Kidney (tissue), 14 donors: Measurements from ENCODE around the gene IMMP2L. TPM values are rescaled to one million over a fixed set of nuclear protein-coding genes. Genes with fewer than 3 reads are reported as not detected.

Source experiments
- DNase-seq, 5 donors: peaks; one replicate each; pipeline ENCODE4 v3.0.0-alpha.2; 2013 to 2020
- FAIRE-seq: peaks from 2 replicates; lab custom pipeline; 2012; peaks lifted over from hg19 to GRCh38; lab: Jason Lieb, UNC
- H3K27ac ChIP-seq, 2 donors: one replicate each; pipeline ENCODE4 v1.7.0; 2013; ENCODE audit warnings: low read depth in 2 of 2, low read length in 2 of 2, inconsistent platforms in 1 of 2
- H3K27me3 ChIP-seq: one replicate; pipeline ENCODE4 v1.7.1; 2013; ENCODE audit warnings: low read length, inconsistent platforms; ENCODE audit not compliant: control insufficient read depth, insufficient read depth
- H3K36me3 ChIP-seq, 3 donors: one replicate each; pipeline versions ENCODE4 v1.7.0 to v1.7.1; 2013; ENCODE audit warnings: low read length in 3 of 3, control low read depth in 1 of 3, inconsistent platforms in 1 of 3; ENCODE audit not compliant: insufficient read depth in 3 of 3, control insufficient read depth in 2 of 3
- H3K4me1 ChIP-seq, 3 donors: one replicate each; pipeline versions ENCODE4 v1.7.0 to v1.7.1; 2013; ENCODE audit warnings: low read length in 3 of 3, inconsistent platforms in 1 of 3, low read depth in 1 of 3; ENCODE audit not compliant: control insufficient read depth in 2 of 3, insufficient read depth in 2 of 3
- H3K4me3 ChIP-seq, 3 donors: one replicate each; pipeline versions ENCODE4 v1.7.0 to v1.8.1; 2013; ENCODE audit warnings: low read length in 3 of 3, control low read depth in 1 of 3, inconsistent platforms in 1 of 3
- H3K9ac ChIP-seq, 3 donors: one replicate each; pipeline versions ENCODE4 v1.7.0 to v1.7.1; 2013; ENCODE audit warnings: low read length in 3 of 3, control low read depth in 1 of 3, inconsistent platforms in 1 of 3
- H3K9me3 ChIP-seq, 3 donors: one replicate each; pipeline versions ENCODE4 v1.7.0 to v1.7.1; 2013; ENCODE audit warnings: low read length in 3 of 3, control low read depth in 1 of 3, inconsistent platforms in 1 of 3; ENCODE audit not compliant: control insufficient read depth in 2 of 3, insufficient read depth in 1 of 3
- CTCF ChIP-seq: IDR thresholded peaks from 3 replicates; pipeline ENCODE4 v1.5.1; 2012; ENCODE audit warnings: mild to moderate bottlenecking, moderate library complexity, borderline replicate concordance; ENCODE audit not compliant: insufficient read depth; ENCODE audit errors: extremely low read depth
- intact Hi-C: fragments of 100-400 bp; cut with DNase I; formaldehyde crosslinking; loops from one replicate; pipeline ENCODE4 v1.11.1; 2022
- polyA plus RNA-seq: library from polyadenylated mRNA; stranded (reverse); fragments of 350-450 nt; fragmentation: Illumina TruSeq; extraction: RNeasy Lipid Tissue Mini Kit (QIAGEN cat#74804); gene quantifications from one replicate; pipeline ENCODE4 v1.2.3, GENCODE V29; 2014; ENCODE audit warnings: low read depth, low replicate concordance; ENCODE audit not compliant: insufficient read depth
- total RNA-seq: library from RNA; stranded (reverse); fragmentation: NEBNext Ultra II Directional; extraction: Animal tissue kit (Norgen Biotek cat#: 25700); gene quantifications from one replicate; pipeline ENCODE4 v1.2.1, GENCODE V29; 2021
- donor health status: control.
- donor health status: control.
- donor health status: control.
- donor health status: control.
- donor health status: control.
- donor health status: DM: yes; HTN: yes; CAD: no.
- donor health status: Normal renal cell carcinoma (clear cell type).

IMMP2L gene
- total and polyA plus RNA-seq, 2 donors from 2014 or later = 46.4 to 52.1 TPM

- no peak overlapping the region for H3K9ac ChIP-seq
- no peak for FAIRE-seq
- H3K27ac ChIP-seq = no peak overlapping the region
- H3K4me3 ChIP-seq = no peak overlapping the region
- H3K9me3 ChIP-seq = no peaks in the 10 kb centered on the region
- no peaks in the 10 kb centered on the region for H3K27me3 ChIP-seq
- no peaks in the 10 kb centered on the region for H3K36me3 ChIP-seq
- TF ChIP-seq CTCF = no peak
- intact Hi-C loops = no loop called here
- DNase-seq = no peak
- no peaks in the 10 kb centered on the region for H3K4me1 ChIP-seq
Measured at GRCh38 chr7:110880971-110881370, 681.3 kb downstream of the IMMP2L start.

- intact Hi-C loops = no loop called here
- TF ChIP-seq CTCF = no peak
- no peak overlapping the region for H3K9ac ChIP-seq
- no peaks in the 10 kb centered on the region for H3K27me3 ChIP-seq
- no peak overlapping the region for H3K4me3 ChIP-seq
- peak in 2 of 5 donors; percentile 37 to 80 for DNase-seq
- no peaks in the 10 kb centered on the region for H3K4me1 ChIP-seq
- no peaks in the 10 kb centered on the region for H3K9me3 ChIP-seq
- no peak for FAIRE-seq
- no peak overlapping the region for H3K27ac ChIP-seq
- H3K36me3 ChIP-seq = no peaks in the 10 kb centered on the region
Measured at GRCh38 chr7:110877016-110877415, 685.3 kb downstream of the IMMP2L start.

GRCh38 chr7:110875346-110875745 is 686.9 kb downstream of the IMMP2L start:
- Histone ChIP-seq H3K4me1 (no peaks in the 10 kb centered on the region), H3K36me3 (no peaks in the 10 kb centered on the region), H3K27me3 (no peaks in the 10 kb centered on the region), H3K9ac (no peak overlapping the region), H3K9me3 (no peaks in the 10 kb centered on the region), H3K27ac (no peak overlapping the region), H3K4me3 (no peak overlapping the region)
- DNase-seq (no peak), FAIRE-seq (no peak)
- TF ChIP-seq CTCF = no peak
- intact Hi-C loops = no loop called here

GRCh38 chr7:110871856-110872255 is 690.4 kb downstream of the IMMP2L start:
- no peaks in the 10 kb centered on the region for H3K9me3 ChIP-seq
- DNase-seq (no peak), FAIRE-seq (no peak)
- H3K4me3 ChIP-seq = no peak overlapping the region
- H3K27ac ChIP-seq = no peak overlapping the region
- H3K9ac ChIP-seq = no peak overlapping the region
- no peaks in the 10 kb centered on the region for H3K4me1 ChIP-seq
- no peak for TF ChIP-seq CTCF
- intact Hi-C loops = no loop called here
- H3K27me3 ChIP-seq = no peaks in the 10 kb centered on the region
- H3K36me3 ChIP-seq = no peaks in the 10 kb centered on the region
